Uterus (tissue), 2 donors: ENCODE measurements around the gene ANKRD36.
"Not testable (repeated sequence)": the region's sequence is repeated elsewhere in the genome, so short reads cannot be mapped to it uniquely, and the experiment has no call there.

Experiments used
- CTCF ChIP-seq, 4 experiments: fragments of 200-600 bp in 2 of 4; fragments of 450-650 bp in 2 of 4; sonication (generic) in 2 of 4; IDR thresholded peaks; one replicate each; pipeline ENCODE4 v1.5.1; 2016 to 2019; ENCODE audit warnings: antibody characterized with exemption in 4 of 4, mild to moderate bottlenecking in 2 of 4, moderate library complexity in 1 of 4
- POLR2A ChIP-seq, 2 donors: fragments of 450-650 bp; IDR thresholded peaks; one replicate each; pipeline ENCODE4 v1.6.1; 2016; ENCODE audit warnings: antibody characterized with exemption in 2 of 2, mild to moderate bottlenecking in 1 of 2, moderate library complexity in 1 of 2

- not testable (repeated sequence) for TF ChIP-seq CTCF, POLR2A (IDR thresholded peaks at IDR 0.05)
These were observed 67.4 kb downstream of the ANKRD36 start for GRCh38 chr2:97180391-97180790.
